HG03342 (cell line): ENCODE measurements around the gene BSDC1.

Experiments
- ATAC-seq: cut with Tn5 transposase; IDR thresholded peaks from one replicate; pipeline ENCODE4 v1.9.1; 2021; ENCODE audit warnings: mild to moderate bottlenecking, moderate library complexity; ENCODE audit not compliant: unreplicated experiment

The BSDC1 gene

GRCh38 chr1:32394890-32395432, 720 bp upstream of the BSDC1 start:
- peak; percentile 7 for ATAC-seq

DNA sequence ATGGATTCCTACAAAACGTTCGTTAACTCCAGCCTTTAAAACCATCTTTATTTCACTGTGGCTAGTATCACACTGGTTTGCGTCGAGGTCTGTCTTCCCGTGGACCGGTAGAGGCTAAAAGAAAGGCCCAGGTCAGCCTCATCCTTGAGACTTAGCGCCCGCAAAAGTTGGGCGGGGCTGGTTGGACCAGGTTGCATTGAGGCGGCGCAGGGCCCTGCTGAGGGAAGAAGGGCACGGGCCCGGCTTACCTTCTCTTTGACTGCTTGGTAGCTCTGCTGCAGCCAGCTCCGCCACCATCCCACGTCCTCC, 455 bp downstream of the BSDC1 start:
- ATAC-seq = peak; percentile 8

- no peak for ATAC-seq
Observed at GRCh38 chr1:32393136-32393535, 1.1 kb downstream of the BSDC1 start.

DNA sequence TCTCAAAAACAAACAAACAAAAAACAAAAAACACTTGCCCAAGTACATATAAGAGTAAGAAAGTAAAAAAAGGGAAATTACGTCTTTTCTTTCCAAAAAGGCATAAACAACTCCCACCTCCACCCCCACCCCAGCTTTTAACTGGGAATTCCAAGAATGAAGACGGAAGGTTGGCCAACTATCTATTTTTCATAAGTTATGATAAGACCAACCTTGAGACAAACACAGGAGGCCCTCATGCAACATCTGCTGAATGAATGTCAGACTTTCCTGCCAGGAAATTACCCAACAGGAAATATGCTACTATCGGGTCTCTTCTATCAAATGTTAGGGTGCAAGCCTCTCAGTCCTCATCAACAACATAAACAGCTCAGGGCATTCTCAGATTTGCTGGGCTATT, 1.9 kb downstream of the BSDC1 start:
- ATAC-seq = no peak

DNA sequence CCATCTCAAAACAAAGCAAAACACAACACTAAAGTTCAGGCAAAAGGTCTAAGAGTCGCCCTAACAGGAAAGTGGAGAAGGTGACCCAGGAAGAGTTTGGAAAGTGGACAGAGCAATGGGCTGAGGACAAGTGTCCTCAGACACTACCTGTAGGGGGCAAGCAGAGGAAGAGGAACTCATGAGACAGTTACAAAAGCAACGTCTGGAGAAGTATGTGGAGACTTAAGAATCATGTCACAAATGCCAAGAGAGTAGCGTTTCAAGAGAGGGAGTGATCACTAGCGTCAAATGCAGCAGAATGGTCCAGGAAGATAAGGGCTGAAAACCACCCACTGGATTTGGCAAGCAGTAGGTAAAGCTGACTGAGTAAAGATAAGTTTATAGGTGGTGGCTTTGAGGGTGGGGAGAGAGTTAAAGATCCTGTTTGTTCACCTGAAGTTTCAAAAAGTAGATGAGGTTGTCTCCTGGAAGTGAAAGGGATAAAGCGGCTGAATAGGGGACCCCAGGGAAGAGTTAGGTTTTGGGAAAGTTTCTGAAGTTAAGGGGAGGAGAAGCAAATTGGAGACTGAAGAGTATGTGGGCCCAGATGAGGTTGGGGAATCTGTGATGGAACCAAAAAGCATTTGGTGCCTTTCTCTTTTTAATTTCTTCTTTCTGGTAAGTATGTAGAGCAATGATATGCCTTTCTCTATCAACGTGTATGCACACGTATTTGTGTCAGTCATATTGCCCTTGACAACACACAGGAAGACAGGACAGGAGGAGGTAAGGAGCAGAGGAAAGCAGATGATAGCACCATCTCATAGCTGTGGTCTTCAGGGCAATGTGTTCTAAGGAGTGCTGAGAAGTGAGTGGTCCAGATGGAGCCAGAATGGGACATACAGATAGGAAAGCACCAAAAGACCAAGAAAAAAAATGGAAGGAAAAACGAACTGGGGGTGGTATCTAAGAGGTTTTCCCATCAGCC, 3.1 kb downstream of the BSDC1 start:
- ATAC-seq = no peak

DNA sequence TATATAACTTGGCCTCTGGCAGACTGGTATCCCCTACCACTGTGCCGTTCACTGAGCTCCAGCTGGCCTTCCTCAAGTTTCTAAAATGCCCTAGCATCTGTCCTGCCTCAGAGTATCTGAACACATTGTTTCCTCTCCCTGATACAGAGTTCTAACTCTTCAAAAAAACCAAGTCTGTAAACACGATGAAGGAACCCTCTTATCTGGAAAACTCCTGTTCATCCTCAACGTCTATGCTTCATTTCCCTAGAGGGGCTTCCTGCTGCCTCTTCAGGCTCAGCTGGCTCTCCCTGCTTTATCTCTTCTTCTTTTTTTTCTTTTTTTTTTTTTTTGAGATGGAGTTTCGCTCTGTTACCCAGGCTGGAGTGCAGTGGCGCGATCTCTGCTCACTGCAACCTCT, 5.6 kb downstream of the BSDC1 start:
- no peak for ATAC-seq

- ATAC-seq = no peak
Observed at GRCh38 chr1:32386676-32387392, 7.4 kb downstream of the BSDC1 start.

DNA sequence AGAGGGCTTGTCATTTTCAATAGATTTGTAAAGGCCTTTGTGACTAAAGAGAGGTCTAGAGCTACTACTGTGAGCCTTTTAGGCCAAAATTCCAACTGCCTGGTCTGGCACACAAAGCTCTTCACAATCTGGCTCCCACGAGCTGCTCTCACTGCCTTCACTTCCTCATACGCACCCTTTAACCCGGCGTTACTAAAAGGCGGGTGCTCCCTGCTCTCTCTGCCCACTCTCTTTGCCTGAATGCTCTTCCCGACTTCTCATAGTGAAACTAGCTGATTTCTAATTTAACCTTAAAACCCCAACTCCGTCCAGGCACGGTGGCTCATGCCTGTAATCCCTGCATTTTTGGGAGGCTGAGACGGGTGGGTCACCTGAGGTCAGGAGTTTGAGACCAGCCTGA, 14.2 kb downstream of the BSDC1 start:
- ATAC-seq = no peak

- ATAC-seq = no peak
Observed at GRCh38 chr1:32377541-32378220, 16.6 kb downstream of the BSDC1 start.

GRCh38 chr1:32376199-32376598, 18.0 kb downstream of the BSDC1 start:
- ATAC-seq = no peak

DNA sequence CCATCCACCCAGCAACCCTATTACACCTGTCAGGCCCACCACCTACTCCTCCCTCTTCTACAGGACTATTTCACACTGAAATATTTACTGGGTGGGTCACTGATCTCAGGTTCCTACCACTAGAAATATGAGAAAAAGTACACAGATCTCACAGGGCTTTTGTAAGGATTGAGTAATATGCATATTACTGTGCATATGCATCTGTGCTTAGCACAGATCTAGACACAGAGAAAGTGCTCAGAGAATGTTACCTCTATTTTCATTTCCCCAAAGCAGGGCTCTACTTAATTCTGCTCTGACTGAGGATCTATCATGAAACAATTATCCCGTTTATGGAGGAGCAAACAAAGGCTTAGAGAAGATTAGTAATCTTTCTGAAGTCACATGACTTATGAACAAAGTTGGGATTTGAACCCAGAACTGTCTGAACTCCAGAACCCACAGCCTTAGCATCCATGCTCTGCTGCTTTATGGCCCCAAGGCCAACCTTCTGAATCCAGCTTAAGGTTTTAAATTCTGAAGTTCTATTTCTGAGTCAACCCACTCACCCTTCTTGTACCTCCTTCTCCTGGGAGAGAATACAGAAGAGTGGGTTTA, 20.1 kb downstream of the BSDC1 start:
- no peak for ATAC-seq

DNA sequence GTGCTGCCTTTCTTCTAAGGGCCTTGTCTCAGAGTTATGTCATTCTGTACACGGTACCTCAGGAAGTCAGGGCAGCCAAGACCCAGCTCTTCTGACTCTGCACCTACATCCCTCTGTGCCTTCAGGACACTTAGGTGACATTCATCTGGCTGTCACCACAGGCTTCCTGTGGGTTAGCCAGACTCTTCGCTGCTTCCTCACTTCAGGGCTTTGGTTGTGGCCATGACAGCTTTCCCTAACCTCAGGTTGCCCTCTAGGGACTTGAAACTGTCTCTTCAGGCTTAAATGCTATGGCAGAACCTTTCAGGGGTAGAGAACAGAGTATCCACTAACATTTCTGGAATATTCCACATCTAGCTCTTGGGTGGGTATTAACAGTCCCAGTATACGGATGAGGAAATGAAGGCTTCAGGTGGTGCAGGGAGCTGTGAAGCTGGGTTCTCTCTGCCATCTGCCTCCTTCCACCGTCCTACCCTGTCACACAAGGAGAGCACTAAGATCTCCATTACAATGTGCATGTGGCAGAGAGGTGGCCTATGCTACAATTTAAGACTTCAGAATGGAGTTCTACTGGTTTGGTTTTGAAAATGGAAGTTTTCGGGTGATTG, 22.0 kb downstream of the BSDC1 start:
- ATAC-seq = no peak

- ATAC-seq = no peak
Observed at GRCh38 chr1:32367912-32368635, 26.2 kb downstream of the BSDC1 start.

- ATAC-seq = no peak
Observed at GRCh38 chr1:32365445-32365844, 28.8 kb downstream of the BSDC1 start.

DNA sequence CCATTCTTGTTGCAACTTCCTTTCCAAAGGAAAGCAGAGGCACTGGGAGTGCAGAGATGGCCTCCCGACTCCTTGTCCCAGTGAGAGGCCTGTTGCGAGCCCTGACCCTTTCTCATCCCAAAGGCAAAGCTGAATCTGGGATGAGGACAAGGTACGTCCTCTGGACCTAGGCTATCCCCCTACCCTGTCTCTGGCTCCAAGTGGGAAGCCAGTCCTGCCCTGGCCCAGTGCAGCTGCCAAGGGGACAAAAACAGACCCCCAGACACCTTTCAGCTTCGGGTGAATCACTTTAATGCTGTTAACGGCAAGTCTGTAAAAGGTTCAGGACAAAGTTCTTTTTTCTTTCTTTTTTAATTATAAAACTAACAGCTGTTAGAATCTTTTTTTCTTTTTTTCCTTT, 29.4 kb downstream of the BSDC1 start:
- ATAC-seq = no peak

GRCh38 chr1:32363713-32364112, 30.5 kb downstream of the BSDC1 start:
- no peak for ATAC-seq

DNA sequence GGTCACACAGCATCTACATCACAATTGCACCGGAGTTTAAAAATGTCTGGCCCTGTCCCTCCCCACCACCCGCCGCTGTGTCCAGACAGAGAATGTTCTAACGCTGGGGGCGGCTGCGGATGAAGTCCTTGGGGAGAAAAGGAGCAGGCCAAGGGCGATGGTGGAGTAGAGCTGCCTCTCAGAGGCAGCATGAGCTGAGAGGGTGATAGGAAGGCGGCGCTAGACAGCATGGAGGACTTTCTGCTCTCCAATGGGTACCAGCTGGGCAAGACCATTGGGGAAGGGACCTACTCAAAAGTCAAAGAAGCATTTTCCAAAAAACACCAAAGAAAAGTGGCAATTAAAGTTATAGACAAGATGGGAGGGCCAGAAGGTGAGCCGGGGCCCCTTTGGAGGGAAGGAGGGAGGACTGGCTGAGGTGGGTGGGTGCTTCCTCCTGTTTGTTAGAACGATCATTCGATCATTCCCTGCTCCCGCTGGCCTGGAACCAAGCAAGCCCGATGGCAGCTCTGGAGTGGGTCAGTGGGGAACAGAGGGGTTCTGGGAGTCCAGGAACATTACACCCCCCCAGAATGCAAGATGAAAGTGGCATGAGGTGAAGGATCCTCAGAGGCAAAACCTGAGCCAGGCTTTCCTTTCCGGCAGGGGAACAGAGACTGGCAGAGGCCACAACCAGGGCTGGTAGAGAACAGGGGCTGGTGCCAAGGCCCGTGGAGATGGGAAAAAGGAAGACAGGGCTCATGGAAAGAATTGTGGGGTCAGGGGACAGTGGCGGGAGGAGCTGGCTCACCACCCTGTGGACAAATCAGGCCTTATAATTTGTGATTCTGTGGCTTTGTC, 31.5 kb downstream of the BSDC1 start, which contains the start of the genes FAM229A and TSSK3:
Gene FAM229A, minus strand, starts transcription at position 12 of the 840 bp plus-strand sequence. CDS start 394 bp downstream, outside the sequence.
Gene TSSK3, plus strand, starts transcription at position 66 of the 840 bp plus-strand sequence. Its CDS starts 163 bp downstream, at position 229.
- ATAC-seq = no peak

DNA sequence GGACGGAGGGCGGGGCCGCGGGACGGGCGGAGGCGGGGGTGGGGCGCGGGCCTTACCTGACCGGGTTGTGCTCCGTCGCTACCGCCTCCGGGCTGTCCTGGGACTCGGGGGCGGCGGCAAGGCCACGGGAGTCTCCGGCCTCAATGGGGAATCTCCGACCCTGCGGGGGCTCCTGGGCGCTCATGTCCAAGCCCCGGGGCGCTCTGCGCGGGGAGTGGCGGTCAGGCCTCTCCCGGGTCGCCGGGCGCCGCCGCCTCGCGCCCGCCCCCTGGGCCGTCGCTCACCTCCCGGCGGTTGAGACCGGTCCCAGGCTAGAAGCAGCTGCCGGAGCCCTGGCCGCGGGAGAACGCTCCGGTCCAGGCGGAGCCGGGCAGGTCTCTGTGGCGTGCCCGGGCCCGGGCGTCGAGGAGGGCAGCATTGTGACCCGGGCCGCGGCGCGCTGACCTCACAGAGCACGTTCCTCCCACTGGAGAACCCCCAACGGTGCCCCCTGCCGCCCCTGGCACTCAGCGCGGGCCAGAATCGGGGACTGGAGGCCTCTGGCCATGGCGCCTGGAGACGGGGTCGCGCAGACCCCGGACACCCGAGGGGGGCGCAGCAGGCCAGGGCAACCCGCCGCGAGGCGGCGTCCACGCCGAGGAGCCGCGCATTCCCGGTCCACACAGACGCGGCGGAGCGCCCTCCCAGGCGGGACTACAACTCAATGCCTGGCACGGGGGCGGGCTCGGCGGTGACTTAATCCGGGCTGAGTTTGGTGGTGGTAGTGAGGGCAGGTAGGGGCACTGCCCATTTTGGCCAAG, 32.4 kb downstream of the BSDC1 start:
- no peak for ATAC-seq
